Measurements from ENCODE around the gene CHST6.
A peak's percentile ranks its signal among the peaks of the same experiment; 100 is the strongest.
"Not testable (repeated sequence)": the region's sequence is repeated elsewhere in the genome, so short reads cannot be mapped to it uniquely, and the experiment has no call there.

The CHST6 gene

GRCh38 chr16:75502916-75503605 lies 7.8 kb upstream of the CHST6 start:
- H3K4me1 ChIP-seq (ENCODE audit: control insufficient read depth, insufficient read depth, low read depth, low read length): no peaks in the 10 kb centered on the region
- no peak overlapping the region for H3K23ac ChIP-seq (ENCODE audit: low read length in 2 of 2)
- H2BK5ac ChIP-seq (ENCODE audit: low read depth, low read length, poor library complexity, severe bottlenecking): no peak overlapping the region
- H3K36me3 ChIP-seq (ENCODE audit: control insufficient read depth in 1 of 2, insufficient read depth in 2 of 2, low read depth in 1 of 2, low read length in 2 of 2): no peaks in the 10 kb centered on the region
- H2AK5ac ChIP-seq (ENCODE audit: low read length, severe bottlenecking): no peak overlapping the region
- H2BK15ac ChIP-seq (ENCODE audit: low read depth, poor library complexity, severe bottlenecking): no peak overlapping the region
- 94% methylated on average over 3 of the region's 4 CpGs for WGBS
- no peak overlapping the region for H3K9ac ChIP-seq (ENCODE audit: low read length)
- no peak overlapping the region for H4K8ac ChIP-seq (ENCODE audit: low read length)
- H3K4me3 ChIP-seq (ENCODE audit: insufficient read depth in 1 of 2, low read depth in 1 of 2, low read length in 2 of 2): no peak overlapping the region
- H3K79me1 ChIP-seq (replicated peaks; ENCODE audit: low read length, poor library complexity, severe bottlenecking): no peaks in the 10 kb centered on the region
- peaks cover 0 to 8% of the 10 kb centered on the region in 2 experiments for H3K27me3 ChIP-seq (ENCODE audit: control insufficient read depth in 1 of 2, insufficient read depth in 1 of 2, low read length in 2 of 2)
- no peak overlapping the region for H2BK120ac ChIP-seq (ENCODE audit: low read depth, low read length)
- no peak for DNase-seq
- no peak overlapping the region for H4K91ac ChIP-seq (ENCODE audit: low read length)
- no peak overlapping the region for H3K14ac ChIP-seq (ENCODE audit: low read length in 2 of 2)
- no peak overlapping the region for H3K4ac ChIP-seq (ENCODE audit: low read depth in 1 of 2, low read length in 2 of 2)
- no peak overlapping the region for H2BK12ac ChIP-seq (ENCODE audit: low read length in 2 of 2)
- H3K18ac ChIP-seq (ENCODE audit: low read depth in 1 of 2, low read length in 2 of 2): no peak overlapping the region
- no peaks in the 10 kb centered on the region for H3K9me3 ChIP-seq (ENCODE audit: control insufficient read depth, low read length)
- H2AFZ ChIP-seq (ENCODE audit: low read depth, low read length): no peak overlapping the region
- no peak overlapping the region for H3K27ac ChIP-seq (ENCODE audit: low read length, poor library complexity, severe bottlenecking)
- H3K4me2 ChIP-seq (ENCODE audit: low read length, poor library complexity, severe bottlenecking): no peak overlapping the region

- not testable (repeated sequence) for H2AFZ ChIP-seq (ENCODE audit: low read depth, low read length); H2BK5ac ChIP-seq (ENCODE audit: low read depth, low read length, poor library complexity, severe bottlenecking); H4K91ac ChIP-seq (ENCODE audit: low read length); H3K4me3 ChIP-seq (ENCODE audit: insufficient read depth in 1 of 2, low read depth in 1 of 2, low read length in 2 of 2); H3K23ac ChIP-seq (ENCODE audit: low read length in 2 of 2); H2BK120ac ChIP-seq (ENCODE audit: low read depth, low read length); H3K36me3 ChIP-seq (ENCODE audit: control insufficient read depth in 1 of 2, insufficient read depth in 2 of 2, low read depth in 1 of 2, low read length in 2 of 2); H3K4ac ChIP-seq (ENCODE audit: low read depth in 1 of 2, low read length in 2 of 2); H2AK5ac ChIP-seq (ENCODE audit: low read length, severe bottlenecking); H3K4me1 ChIP-seq (ENCODE audit: control insufficient read depth, insufficient read depth, low read depth, low read length); H3K18ac ChIP-seq (ENCODE audit: low read depth in 1 of 2, low read length in 2 of 2); H3K14ac ChIP-seq (ENCODE audit: low read length in 2 of 2); H4K8ac ChIP-seq (ENCODE audit: low read length); H2BK15ac ChIP-seq (ENCODE audit: low read depth, poor library complexity, severe bottlenecking); H3K27ac ChIP-seq (ENCODE audit: low read length, poor library complexity, severe bottlenecking); H2BK12ac ChIP-seq (ENCODE audit: low read length in 2 of 2); H3K79me1 ChIP-seq (replicated peaks; ENCODE audit: low read length, poor library complexity, severe bottlenecking); H3K4me2 ChIP-seq (ENCODE audit: low read length, poor library complexity, severe bottlenecking); H3K9me3 ChIP-seq (ENCODE audit: control insufficient read depth, low read length)
- Histone ChIP-seq H3K27me3 (ENCODE audit: control insufficient read depth in 1 of 2, insufficient read depth in 1 of 2, low read length in 2 of 2) (peaks cover 0 to 10% of the 10 kb centered on the region in 2 experiments), H3K9ac (ENCODE audit: low read length) (peak overlapping the region; percentile 50)
- WGBS: 60% methylated on average over 3 of the region's 6 CpGs
- DNase-seq: peak; percentile 67
These were observed 6.6 kb upstream of the CHST6 start for GRCh38 chr16:75501820-75502219.

DNA sequence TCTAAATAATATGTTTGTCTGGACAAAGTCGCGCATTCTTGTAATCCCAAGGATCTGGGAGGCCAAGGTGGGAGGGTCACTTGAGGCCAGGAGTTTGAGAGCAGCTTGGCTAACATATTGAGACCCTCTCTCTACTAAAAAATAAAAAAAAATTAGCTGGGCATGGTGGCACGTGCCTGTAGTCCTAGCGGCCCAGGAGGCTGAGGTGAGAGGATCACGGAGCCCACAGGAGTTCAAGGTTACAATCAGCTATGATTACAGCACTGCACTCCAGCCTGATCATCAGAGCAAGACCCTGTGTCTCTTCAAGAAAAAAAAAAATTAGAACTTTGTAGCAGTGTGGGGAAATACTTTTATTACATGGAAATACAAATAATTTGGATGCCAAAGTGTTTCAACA lies 6.1 kb upstream of the CHST6 start:
- Histone ChIP-seq H3K4me1 (ENCODE audit: control insufficient read depth, insufficient read depth, low read depth, low read length) (no peaks in the 10 kb centered on the region), H2BK12ac (ENCODE audit: low read length in 2 of 2) (no peak overlapping the region), H3K4me2 (ENCODE audit: low read length, poor library complexity, severe bottlenecking) (no peak overlapping the region), H3K27ac (ENCODE audit: low read length, poor library complexity, severe bottlenecking) (no peak overlapping the region), H3K18ac (ENCODE audit: low read depth in 1 of 2, low read length in 2 of 2) (no peak overlapping the region), H4K8ac (ENCODE audit: low read length) (no peak overlapping the region), H3K36me3 (ENCODE audit: control insufficient read depth in 1 of 2, insufficient read depth in 2 of 2, low read depth in 1 of 2, low read length in 2 of 2) (no peaks in the 10 kb centered on the region), H2BK15ac (ENCODE audit: low read depth, poor library complexity, severe bottlenecking) (no peak overlapping the region), H2AK5ac (ENCODE audit: low read length, severe bottlenecking) (no peak overlapping the region), H3K14ac (ENCODE audit: low read length in 2 of 2) (no peak overlapping the region), H3K4ac (ENCODE audit: low read depth in 1 of 2, low read length in 2 of 2) (no peak overlapping the region), H4K91ac (ENCODE audit: low read length) (no peak overlapping the region), H3K4me3 (ENCODE audit: insufficient read depth in 1 of 2, low read depth in 1 of 2, low read length in 2 of 2) (no peak overlapping the region), H3K9me3 (ENCODE audit: control insufficient read depth, low read length) (no peaks in the 10 kb centered on the region), H2BK5ac (ENCODE audit: low read depth, low read length, poor library complexity, severe bottlenecking) (no peak overlapping the region), H2BK120ac (ENCODE audit: low read depth, low read length) (no peak overlapping the region), H3K79me1 (replicated peaks; ENCODE audit: low read length, poor library complexity, severe bottlenecking) (no peaks in the 10 kb centered on the region), H2AFZ (ENCODE audit: low read depth, low read length) (no peak overlapping the region), H3K23ac (ENCODE audit: low read length in 2 of 2) (no peak overlapping the region), H3K27me3 (ENCODE audit: control insufficient read depth in 1 of 2, insufficient read depth in 1 of 2, low read length in 2 of 2) (peaks cover 0 to 10% of the 10 kb centered on the region in 2 experiments), H3K9ac (ENCODE audit: low read length) (peak overlapping the region; percentile 50)
- 73% methylated on average over 3 of the region's 5 CpGs for WGBS
- no peak for DNase-seq

DNA sequence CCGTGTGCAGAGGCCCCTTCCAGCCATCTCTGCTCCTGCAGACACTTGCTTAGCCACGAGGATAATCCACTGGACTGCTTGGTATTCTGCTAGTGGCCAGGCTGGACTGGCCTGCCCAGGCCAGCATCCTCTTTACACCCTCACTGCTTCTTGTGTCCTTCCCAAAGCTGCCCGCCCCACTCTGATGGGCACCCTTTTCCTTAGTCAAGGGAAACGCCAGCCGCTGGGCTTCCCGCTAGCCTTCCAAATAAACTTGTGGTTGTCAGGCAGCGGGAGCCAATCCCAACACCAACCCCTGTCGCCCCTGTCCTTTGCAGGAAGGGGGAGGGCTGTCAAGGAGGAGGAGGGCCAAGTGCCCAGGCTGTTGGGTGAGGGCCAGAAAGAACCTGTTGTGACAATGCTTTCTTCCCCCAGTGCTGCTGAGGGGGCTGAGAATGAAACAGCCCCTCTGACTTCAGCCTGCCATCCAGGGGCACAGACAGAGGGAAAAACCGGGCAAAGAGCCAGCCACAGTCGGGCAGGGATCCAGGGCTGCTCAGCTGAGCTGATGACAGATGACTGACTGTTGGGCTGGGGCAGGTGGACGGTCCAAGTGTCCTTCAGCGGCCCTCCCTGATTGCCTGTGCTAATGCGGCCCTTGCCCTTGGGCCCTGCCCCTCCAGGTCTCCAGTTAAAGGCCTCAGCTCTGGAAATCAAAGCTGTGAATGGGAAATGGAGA lies 3.5 kb upstream of the CHST6 start:
- H2BK12ac ChIP-seq (ENCODE audit: low read length in 2 of 2); H3K14ac ChIP-seq (ENCODE audit: low read length in 2 of 2); H3K4me2 ChIP-seq (ENCODE audit: low read length, poor library complexity, severe bottlenecking); H2BK15ac ChIP-seq (ENCODE audit: low read depth, poor library complexity, severe bottlenecking); H3K4me3 ChIP-seq (ENCODE audit: insufficient read depth in 1 of 2, low read depth in 1 of 2, low read length in 2 of 2); H3K18ac ChIP-seq (ENCODE audit: low read depth in 1 of 2, low read length in 2 of 2); H3K36me3 ChIP-seq (ENCODE audit: control insufficient read depth in 1 of 2, insufficient read depth in 2 of 2, low read depth in 1 of 2, low read length in 2 of 2); H3K23ac ChIP-seq (ENCODE audit: low read length in 2 of 2); DNase-seq; H3K79me1 ChIP-seq (replicated peaks; ENCODE audit: low read length, poor library complexity, severe bottlenecking); H2AFZ ChIP-seq (ENCODE audit: low read depth, low read length); H2BK5ac ChIP-seq (ENCODE audit: low read depth, low read length, poor library complexity, severe bottlenecking); H3K27ac ChIP-seq (ENCODE audit: low read length, poor library complexity, severe bottlenecking); H2AK5ac ChIP-seq (ENCODE audit: low read length, severe bottlenecking); H2BK120ac ChIP-seq (ENCODE audit: low read depth, low read length); H3K9ac ChIP-seq (ENCODE audit: low read length); H3K4me1 ChIP-seq (ENCODE audit: control insufficient read depth, insufficient read depth, low read depth, low read length); H4K8ac ChIP-seq (ENCODE audit: low read length); H3K4ac ChIP-seq (ENCODE audit: low read depth in 1 of 2, low read length in 2 of 2); H3K9me3 ChIP-seq (ENCODE audit: control insufficient read depth, low read length); H4K91ac ChIP-seq (ENCODE audit: low read length): not testable (repeated sequence)
- H3K27me3 ChIP-seq (ENCODE audit: control insufficient read depth in 1 of 2, insufficient read depth in 1 of 2, low read length in 2 of 2): peaks cover 19 to 28% of the 10 kb centered on the region in 2 experiments
- 63% methylated on average over 2 of the region's 13 CpGs for WGBS

All from mesenchymal stem cell (in vitro differentiated cells and primary cell).